GM18502 (cell line): ENCODE data around the gene TROAP.

Experiments used
- ATAC-seq: cut with Tn5 transposase; IDR thresholded peaks from one replicate; pipeline ENCODE4 v1.9.1; 2021; ENCODE audit warnings: mild to moderate bottlenecking; ENCODE audit not compliant: unreplicated experiment, poor library complexity

The TROAP gene

DNA sequence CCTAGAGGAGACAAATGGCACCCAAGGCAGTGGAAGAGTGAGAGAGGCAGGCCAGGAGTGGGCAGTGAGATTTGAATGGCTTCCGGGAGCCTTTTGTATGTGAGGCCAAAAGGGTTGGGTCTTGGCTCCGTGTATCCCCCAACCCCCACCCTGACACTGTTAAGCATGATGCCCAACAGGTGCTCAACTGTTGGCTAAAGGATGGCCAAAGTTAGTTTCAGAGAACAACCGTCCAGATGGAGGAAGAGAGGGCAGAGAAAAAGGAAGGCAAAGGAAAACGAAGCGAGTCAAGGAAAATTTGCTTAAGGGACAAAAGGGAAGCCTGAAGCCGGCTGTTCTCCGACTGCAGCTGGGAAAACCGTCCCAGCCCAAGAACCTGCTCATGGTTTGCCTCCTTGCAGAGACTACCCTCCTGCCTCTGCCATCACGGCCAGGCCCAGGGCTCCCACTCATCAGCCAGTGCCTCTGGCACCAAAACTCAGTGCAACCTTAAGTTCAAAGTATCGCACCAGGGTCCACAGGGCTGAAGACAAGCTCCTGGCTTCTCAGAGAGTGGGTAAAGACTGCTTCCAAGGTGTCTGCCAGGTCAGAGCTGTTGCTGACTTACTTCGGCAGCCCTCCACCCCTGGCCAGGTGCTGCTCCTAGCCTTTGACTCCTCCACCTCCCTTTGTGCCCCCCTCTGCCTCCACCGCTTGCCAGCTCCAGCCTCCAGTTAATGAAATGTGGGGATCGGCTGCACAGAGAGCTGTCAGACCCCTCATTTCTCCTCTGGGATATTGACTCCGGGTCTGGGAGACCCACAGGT is 18.1 kb downstream of the TROAP start:
- ATAC-seq: no peak

DNA sequence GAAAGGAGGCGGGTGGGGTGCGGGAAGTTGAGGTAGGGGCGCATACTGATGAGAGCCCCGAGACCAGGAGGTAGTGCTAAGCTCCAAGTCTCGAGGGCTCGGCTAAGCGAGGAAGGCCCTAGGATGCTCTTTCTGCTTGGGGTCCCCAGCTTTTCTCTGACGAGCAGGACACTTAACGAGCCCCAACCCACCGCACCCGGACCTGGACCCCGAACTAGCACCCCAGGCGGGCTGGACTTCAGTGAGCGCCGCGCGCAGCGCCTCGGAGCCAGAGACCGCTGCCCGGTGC is 18.7 kb downstream of the TROAP start:
- ATAC-seq: no peak

DNA sequence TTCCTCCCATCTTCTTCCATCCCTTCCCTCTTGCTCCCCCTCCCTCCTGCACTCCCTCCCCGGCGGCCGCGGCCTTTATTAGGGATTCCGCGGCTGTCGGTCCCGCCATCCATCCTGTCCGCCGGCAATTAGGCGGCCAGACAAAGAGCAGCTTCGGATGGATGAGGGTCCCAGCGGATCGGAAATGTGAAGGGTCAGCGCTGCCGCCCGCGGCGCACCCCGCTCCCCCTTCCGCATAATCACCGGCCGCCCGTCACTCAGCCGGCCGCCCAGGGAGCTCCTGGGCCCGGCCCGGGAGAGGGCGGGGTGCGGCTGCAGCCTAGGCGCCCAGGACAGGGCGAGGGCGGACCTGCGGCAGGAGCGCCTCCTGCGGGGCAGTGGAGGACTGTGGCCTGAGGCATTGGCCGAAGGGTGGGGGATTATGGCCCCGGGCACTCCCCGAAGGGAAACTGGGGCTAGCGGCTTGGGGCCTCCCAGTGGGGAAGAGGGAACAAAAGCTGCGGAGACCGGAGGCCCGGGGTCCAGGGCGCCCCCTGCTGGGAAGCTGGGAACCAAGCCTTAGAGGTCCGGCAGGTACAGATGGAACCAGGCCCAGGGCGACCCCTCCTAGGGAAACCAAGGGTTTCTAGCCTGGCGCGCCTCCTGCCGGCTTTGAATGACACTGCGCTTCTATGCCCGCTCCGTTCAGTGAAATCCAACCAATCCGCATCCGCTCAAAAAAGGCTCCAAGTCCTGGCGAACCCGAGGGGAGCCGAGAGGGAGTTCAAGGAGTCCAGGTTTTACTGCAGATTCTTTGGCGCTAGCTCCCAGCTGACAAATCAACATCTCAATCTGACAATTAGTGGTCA is 19.2 kb downstream of the TROAP start:
- peak; percentile 74 for ATAC-seq

DNA sequence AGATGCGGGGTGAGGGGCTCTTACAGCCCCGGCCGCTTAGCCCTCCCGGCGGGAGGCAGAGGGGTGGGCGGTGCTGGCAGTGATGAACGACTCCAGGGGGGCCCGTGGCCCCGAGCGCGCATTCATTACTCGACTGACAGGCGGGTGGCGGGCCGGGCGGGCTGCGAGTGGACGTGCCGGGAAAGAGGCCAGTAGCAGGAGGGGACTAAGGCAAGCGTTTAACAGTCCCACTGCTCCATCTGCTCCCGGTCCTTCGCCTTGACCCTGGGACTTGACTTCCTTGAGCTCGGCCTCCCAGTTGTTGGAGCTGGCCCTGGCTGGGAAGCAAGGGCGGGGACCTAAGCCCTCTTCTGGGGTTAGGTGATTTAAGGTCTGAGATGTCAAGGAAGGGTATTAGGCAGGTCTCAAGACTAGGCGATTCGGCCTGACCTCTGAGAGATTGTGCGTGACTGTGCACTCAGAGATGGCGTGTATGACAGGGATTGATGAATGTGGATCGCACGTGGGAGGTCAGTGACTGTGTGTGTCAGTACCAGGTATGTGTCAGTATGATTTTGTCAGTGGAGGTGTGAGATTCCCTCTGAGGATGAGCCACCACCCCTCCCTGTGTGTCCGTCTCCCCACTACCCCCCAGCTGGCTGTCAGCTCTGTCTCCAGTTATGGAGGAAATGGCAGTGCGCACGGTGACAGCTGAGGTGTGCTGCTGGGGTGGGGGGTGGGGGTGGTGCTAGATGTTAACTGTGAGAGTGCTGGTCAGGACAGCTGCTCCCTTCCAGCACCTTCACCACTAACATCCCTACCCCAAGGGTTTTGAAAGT is 20.1 kb downstream of the TROAP start:
- no peak for ATAC-seq

DNA sequence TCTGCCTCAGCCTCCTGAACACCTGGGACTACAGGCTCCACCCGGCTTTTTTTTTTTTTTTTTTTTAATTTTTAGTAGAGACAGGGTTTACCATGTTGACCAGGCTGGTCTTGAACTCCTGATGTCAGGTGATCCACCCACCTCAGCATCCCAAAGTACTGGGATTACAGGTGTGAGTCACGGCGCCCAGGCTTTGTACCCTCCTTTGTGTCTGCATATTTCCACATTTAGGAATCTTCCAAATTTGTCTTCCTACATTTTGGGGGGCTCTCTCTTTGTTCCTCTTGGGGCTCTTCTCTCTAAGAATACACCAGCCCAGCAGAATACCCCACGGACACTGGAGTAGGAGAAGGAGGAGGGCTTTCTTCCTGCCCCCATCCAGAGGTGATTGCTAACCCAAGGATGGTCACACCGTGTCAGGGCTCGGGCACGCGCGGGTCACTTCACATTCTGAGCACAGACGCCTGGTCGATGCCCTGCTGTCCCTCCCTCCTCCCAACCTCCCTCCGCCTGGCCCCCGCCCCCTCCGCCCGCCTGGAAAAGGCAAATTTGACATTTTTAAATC is 21.5 kb downstream of the TROAP start:
- ATAC-seq: no peak

DNA sequence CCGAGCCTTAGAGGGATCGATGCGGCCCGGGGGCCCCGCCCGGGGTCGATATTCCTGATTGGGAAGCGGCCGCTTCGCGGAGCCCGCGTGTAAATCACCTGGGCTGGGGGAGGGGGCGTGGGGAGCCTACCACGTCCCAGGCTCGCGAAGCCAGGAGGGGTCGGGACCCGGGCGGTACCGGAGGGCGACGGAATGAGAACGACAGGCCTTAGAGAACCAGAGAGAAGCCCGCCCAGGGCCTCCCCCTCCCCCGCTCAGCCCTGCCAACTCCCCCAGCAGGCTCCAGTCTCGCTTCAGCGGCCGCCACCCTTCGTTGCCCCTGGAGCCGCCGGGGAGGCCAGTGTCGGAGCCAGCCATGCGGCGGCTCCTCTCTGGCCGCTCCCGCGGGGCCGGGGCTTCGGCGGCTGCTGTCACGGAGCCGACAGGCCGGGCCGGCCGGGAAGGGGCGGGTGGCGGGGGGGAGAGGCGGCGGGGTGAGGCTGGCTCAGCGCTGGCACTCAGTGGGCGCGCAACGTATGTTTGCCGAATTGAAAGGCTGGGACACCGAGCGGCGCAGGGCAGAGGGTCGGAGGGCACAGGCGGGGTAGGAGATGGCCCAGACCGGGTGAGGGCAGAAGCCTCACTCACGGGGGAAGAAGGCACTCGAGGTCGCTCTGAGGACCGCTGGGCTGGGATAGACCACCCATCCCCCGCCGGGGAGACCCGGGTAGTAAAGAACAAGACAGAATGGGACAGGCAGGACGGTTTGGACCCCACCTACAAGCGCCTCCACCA is 22.2 kb downstream of the TROAP start:
- ATAC-seq: no peak

DNA sequence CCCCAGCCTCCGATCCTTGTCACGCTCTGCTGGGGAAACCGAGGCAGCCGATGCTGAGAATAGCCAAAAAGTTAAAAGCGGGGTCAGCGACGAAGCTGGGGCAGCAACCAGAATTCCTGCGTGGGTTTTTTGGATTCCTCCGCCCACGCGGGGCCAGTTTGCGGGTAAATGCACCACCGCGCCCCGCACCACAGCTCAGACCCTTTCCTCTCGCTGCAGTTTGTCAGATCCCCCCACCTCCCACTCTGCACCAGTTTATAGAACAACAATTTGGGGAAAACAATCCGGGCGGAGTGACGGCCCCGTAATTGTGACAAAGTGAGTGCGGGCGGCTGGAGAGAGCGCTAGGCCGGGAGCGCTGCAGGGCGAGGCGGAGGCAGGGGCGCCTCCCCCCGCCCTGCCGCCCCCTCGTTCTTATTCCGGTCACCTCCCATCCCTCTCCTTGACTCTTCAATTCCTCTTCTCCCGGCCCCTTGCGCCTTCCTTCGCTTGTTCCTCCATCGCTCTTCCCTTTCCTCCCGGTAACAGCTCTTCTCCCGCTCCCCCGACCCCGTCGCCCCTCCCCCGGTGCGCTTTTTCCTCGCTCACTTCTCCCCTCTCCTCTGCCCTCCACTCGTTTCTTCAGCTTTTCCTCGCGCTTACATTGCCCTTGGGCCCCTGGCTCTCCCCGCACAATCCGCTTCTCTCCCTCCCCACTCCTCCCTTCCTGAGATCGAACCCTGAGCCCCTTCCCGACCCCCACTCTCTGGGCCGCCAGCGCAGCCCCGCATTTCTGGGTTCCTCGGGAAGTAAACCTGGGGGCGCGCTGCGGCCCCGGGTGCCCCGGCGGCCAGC is 23.0 kb downstream of the TROAP start:
- no peak for ATAC-seq

DNA sequence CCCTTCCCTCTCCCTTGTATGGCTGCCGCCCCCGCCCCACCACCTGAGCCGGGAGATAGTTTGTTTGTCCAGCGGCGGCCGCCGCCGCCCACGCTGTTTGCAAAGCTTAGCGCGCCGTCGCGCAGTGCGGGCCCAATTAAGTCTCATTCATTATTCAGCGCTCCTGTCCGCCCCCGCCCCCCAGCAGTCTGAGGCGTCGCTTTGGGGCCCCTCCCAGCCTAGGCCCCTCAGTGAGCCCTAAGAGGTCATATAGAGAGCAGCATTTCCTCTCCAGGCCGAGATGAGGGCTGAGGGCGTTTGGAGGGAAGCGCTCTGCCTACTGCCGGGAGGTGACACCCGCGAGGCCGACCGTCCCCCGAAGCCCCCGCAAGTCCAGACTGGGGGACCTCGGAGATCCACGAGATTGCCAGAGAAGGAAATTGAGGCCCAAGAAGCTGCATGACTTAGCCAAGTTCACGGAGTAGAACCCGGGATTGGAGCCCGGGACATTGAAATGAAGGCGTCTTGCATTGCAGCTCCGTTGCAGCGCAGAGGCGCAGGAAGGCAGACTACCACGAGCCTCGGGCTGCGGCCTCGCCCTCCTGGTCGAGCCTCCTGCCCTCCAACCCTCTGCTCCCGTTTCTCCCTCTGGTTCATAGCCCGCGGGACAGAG is 23.7 kb downstream of the TROAP start, which contains the start of gene DNAJC22:
Gene DNAJC22, plus strand, starts transcription at position 230 of the 652 bp plus-strand sequence. CDS start 1,985 bp downstream, outside the sequence.
- ATAC-seq: no peak

DNA sequence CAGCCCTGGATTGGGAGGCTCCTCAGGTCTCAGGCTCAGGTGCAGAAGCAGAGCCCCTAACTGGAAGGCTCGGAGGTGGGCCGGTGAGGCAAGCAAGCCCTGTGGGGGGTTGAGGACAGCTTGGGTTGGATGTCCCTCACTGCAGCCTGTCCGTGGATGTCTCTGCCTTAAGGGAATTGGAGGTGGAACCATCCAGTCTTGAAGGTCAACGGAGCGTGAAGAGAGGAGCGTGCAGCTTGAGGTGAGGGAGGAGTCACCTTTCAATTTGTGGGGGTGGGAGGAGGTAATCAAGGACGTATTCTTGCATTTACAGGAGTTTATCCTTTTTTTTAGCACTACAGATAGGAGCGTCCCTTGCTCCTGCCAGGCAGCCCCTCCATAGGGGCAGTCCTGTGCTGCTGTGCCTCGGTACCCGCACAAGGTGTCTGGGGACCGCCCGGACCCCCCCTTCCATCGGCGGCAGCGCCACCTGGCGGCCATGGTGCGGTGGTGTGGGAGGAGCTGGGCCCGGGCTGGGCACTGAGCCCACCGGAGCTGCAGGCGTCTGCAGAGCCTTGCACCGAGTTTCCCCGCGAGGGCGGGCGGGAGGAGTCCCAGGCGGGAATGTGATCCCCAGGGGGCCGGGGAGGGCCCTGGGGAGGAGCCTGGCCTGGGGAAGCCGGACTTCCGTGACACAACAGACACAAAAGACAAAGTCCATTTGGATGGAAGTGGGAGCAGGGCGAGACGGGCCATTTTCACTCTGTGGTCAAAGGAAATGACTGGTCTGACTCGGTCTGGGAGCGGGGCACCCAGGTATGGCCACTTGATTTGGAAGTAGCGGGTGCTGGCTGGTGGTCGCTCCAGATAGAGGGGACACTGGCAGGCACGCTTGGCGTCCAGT is 24.5 kb downstream of the TROAP start:
- ATAC-seq: peak; percentile 59

DNA sequence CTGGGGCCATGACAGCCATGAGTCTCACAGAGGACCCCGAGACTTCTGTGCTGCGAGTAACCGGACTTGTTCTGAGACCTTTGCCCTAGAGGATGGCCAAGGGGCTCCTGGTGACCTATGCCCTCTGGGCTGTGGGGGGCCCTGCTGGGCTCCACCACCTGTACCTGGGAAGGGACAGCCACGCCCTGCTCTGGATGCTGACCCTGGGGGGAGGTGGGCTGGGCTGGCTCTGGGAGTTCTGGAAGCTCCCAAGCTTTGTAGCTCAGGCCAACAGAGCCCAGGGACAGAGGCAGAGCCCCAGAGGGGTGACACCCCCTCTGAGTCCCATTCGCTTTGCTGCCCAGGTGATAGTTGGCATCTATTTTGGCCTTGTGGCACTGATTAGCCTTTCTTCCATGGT is 25.7 kb downstream of the TROAP start:
- ATAC-seq: no peak

DNA sequence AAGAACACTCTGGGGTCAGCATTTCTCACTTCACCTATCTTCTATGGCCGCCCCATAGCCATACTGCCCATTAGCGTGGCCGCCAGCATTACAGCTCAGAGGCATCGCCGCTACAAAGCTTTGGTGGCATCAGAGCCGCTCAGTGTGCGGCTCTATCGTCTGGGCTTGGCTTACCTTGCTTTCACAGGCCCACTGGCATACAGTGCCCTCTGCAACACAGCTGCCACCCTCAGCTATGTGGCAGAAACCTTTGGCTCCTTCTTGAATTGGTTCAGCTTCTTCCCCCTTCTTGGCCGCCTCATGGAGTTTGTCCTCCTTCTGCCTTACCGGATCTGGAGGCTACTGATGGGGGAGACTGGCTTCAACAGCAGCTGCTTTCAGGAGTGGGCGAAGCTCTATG is 26.2 kb downstream of the TROAP start:
- ATAC-seq: no peak

DNA sequence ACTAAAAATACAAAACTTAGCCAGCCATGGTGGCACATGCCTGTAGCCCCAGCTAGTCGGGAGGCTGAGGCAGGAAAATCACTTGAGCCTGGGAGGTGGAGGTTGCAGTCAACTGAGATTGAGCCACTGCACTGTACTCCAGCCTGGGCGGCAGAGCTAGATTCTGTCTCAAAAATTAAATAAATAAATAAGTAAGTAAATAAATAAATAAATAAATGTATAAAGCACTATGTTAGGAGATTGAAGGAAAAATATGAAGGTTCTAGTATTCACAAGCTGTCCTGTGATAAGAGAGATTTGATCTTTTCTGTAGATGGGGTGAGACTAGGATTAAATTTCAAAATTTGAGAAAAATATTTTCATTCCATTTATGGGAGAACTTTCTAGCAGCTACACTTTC is 29.3 kb downstream of the TROAP start:
- ATAC-seq: no peak

DNA sequence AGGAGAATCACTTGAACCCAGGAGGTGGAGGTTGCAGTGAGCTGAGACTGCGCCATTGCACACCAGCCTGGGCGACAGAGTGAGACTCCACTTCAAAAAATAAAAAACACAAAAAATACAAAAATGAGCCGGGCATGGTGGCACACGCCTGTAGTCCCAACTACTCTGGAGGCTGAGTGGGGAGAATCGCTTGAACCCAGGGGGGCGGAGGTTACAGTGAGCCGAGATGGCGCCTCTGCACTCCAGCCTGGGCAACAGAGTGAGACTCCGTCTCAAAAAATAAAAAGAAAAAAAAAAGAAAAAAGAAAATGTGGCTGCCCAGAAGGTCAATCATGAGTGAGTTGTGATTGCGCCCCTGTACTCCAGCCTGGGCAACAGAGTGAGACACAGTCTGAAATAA is 32.9 kb downstream of the TROAP start:
- no peak for ATAC-seq

DNA sequence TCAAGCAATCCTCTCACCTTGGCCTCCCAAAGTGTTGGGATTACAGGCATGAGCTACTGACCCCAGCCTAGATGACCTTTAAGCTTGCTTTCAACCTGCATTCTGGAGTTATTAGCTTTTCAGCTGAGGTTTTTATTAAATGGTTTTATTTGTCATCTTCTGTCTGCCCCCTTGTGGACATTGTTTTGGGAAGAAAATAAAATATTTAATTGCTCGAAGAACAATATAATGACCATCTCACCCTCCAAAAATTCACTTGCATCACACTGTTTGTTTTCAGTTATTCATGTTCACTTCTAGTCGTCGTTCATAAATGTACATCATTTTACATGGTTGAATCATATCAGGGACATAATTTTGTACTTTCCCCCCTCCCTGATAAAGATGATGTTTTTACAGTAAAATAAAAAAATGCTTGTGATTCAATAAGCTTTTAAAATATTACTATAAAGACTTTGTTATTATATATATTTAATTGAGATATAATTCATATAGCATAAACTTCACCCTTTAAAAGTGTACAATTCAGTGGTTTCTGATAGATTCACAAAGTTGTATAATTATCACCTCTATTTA is 34.1 kb downstream of the TROAP start:
- no peak for ATAC-seq

DNA sequence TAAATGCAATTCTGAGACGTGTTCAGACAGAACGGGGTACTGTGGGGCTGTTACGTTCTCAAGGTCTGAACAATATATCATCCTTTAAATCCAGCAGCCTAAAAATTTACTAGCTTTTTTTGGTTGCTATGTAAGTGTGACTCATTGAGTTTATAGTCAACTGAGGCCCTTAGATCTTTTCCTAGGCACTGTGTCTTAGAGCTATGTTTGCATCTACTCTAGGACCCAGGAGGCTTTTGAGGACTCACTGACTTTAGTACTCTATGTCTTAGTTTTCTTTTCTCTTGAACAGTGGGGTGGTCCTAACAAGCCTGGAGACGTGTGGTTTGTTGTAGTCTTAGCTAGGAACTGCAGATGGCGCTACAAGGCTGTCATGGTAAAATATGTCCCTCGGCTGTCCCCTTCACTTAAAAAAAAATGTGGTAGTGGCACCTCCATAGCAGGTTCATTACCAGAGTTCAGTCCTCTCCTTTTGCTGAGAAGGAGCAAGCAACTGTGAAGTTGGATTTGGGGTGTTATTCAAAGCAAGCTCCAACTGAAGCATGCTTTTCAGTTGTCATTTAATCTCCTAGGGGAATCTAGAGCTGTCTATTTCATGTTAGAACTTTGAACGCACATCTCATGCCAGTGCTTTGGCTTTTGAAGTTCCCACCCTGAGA is 35.6 kb downstream of the TROAP start:
- ATAC-seq: peak; percentile 39

DNA sequence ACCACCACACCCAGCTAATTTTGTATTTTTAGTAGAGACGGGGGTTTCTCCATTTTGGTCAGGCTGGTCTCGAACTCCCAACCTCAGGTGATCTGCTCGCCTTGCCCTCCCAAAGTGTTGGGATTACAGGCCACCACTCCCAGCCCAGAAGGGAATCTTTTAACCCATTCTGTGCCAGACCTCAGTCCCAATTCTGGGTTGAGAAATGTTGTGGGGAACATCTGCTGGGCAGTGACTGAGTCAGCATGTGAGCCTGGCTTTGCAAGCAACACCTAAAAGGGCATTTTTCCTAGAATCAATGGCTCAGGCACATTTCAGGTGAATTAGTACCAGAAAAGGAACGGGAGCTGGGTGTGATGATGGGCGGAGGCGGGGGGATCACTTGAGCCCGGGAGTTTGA is 36.6 kb downstream of the TROAP start:
- ATAC-seq: no peak

DNA sequence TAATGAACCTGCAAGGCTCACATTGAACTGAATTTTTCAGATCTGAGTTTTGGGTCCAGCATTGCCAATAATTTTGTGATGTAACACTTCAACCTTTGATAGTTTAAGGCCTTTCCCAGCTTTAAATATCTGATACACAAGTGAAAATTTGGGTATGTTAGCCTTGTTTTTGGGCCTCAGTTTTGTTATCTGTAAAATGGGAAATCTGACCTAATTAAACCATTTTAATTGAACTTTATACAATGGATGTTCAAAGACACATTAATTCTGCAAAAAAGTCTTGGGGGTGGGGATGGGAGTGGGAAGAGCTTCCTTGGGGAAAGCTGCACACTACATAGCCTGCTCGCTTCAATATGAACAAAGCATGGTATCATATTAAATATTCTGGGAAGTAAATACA is 39.0 kb downstream of the TROAP start:
- ATAC-seq: no peak
